NCI-H748 treated with DMSO at 0.1 percent for 48 hours (cell line): ENCODE results near the gene DDR2.
"Not testable (repeated sequence)": the region's sequence is repeated elsewhere in the genome, so short reads cannot be mapped to it uniquely, and the experiment has no call there.

ENCODE experiments used
- DNase-seq: peaks from one replicate; lab custom pipeline; 2025; lab: John Stamatoyannopoulos, UW

Gene DDR2

DNA sequence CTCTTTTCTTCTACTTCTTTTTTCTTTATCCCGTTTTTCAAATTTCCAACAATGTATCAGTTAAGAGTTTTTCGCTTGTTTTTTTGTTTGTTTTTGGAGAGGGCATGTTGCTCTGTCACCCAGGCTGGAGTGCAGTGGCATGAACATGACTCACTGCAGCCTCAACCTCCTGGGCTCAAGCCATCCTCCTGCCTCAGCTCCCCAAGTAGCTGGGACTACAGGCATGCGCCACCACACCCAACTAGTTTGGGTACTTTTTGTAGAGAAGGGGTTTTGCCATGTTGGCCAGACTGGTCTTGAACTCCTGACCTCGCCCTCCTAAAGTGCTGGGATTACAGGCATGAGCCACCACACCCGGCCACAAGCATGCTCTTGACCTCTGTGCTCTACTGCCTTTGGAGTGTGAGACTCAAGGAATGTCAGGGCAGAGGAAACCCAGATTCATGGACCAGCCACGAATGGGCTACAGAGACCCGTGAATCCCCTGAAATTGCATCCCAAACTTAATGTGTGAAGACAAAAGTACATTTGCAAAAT, 93.1 kb downstream of the DDR2 start:
- no peak for DNase-seq

DNA sequence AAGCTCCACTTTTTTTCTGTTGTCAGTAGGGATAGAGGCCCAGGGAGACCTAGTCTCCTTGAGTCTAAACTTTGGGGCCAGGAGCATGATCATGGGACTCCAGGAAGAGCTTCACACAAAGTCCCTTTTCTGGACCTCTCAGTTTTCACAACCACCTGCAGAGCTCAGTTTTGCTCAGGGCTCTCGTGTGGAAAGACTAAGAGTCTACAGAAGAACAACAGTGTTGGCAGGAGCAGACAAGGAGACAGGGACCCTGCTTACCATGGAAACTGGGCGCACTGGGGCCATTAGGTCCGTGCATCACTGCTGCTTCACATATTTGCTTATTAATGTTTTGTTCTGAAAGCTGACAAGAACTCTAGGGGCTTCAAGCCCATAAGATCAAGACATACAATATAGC, 94.3 kb downstream of the DDR2 start:
- no peak for DNase-seq

GRCh38 chr1:162727493-162727892, 95.2 kb downstream of the DDR2 start:
- not testable (repeated sequence) for DNase-seq

DNA sequence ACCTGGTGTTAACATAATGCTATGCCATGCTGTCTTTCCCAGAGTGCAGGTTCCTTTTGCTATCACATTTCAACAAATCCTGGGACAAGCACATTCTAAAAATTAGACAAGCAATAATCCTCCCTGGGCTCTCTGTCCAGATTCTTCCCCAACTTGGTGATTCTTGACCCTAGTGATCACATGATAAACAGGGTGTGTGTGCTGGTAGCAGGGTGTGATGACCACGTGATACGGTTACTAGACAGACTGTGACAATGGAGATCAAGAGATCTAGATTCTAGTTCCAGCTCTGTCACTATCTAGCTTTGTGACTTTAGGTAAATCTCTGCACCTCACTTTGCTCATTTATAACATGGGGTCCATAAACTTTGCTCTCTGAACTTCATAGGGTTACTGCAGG, 96.3 kb downstream of the DDR2 start:
- no peak for DNase-seq

DNA sequence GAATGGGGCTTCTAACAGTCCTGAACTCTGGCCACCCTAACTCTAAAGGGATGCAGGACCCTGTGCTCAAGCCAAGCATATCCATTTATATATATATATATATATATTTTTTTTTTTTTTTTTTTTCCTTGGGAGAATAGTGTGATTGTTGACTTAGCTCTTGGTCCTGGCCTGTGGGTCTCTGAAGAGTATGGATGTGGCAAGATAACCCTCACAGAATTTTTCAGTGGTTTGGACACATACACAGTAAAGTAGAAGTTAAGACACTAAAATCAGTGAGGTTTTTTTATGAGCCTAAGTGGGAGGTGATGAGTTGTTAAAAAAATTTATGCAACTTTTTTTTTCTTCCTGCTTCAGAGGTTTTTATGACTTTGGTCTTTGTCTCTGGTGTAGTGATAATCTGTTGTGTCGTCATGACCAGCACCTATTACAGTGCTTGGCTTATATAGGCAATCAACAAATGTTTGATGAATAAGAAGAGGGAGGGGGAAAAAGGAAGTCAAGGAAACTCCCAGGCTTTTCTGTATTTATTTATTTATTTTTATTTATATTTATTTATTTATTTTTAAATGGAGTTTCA, 97.0 kb downstream of the DDR2 start:
- DNase-seq: not testable (repeated sequence)

GRCh38 chr1:162732094-162732493, 99.8 kb downstream of the DDR2 start:
- no peak for DNase-seq

DNA sequence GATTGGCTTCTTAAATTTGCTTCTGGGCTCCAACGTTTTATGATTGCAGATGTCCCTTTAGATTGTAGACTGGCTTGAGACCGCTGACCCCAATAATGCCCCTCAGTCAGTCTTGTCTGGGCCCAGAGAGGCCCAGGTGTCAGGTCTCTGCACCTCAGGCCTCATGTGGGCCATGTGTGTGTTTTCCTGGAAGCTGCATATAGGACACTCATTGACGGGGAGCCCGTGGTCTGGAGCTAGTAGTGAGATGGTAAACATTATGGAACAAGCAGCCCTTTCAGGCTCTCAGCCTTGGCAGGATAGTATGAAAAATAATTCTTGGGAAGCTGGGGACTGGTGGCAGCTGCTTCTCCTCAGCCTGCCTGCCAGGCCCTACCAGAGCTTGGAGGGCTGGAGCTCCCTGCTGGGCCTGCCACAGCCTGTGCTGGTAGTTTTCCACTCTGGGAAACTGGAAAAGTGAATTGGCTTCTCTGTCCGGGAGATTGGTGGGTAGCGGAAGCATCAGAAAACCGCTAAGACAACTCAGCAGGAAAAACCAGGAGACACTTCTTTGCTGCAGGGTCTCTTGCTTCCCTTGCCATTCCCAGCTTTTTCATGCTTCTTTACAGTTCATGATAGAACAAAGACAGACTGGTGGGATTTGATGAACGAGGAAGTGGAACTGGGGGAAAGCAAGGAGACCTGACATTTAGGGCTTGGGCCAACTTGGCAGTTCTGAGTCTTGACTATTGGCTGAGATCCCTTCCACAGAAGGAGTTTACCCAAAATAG, 100.5 kb downstream of the DDR2 start:
- no peak for DNase-seq

DNA sequence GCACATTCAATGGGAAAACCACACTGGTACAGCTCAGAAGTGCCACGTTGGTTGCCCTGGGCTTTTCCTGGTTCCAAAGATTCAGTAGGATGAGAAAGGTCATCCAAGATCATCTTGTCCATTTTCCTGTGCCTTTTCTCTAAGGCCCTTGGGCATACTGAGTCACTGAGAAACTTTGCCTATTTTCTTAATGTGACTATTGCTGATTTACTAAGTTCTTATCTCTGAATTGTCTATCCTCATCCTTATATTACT, 101.0 kb downstream of the DDR2 start:
- no peak for DNase-seq

DNA sequence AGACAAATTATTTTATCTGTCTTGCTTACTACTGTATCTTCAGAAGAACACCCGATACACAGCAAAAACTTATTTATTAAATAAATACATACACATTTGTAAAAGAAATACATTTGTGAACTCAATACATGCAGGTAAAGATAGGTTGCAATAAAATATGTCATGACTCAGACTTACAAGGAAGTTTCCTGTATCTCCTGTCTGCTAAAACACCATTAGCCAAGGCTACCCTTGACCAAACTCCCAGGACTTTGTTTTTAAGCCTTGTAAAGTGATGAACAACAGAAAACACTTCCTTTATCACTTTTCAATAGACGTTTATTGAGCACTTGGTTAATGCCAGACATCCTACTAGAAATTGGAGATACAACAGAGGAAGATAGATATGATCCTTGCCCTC, 101.8 kb downstream of the DDR2 start:
- DNase-seq: no peak

DNA sequence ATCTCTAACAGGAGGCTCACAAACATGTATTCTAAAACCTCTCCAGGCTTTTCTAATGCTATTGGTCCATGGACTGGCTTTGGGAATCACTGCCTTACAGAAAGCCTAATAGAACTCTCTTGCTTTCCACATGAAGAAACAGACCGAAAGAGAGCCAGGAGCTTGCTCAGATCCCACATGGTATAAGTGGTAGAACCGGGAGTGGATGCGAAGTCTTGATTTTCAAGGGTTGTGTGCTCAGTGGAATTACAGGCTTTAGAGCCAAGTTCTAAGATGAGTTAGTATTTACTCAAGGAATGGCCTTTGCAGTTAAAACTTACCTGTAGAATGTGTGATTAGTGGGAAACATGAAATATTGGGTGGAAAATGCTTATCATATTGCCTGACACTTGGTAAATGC, 103.9 kb downstream of the DDR2 start:
- no peak for DNase-seq

GRCh38 chr1:162736633-162737067, 104.4 kb downstream of the DDR2 start:
- DNase-seq: no peak

DNA sequence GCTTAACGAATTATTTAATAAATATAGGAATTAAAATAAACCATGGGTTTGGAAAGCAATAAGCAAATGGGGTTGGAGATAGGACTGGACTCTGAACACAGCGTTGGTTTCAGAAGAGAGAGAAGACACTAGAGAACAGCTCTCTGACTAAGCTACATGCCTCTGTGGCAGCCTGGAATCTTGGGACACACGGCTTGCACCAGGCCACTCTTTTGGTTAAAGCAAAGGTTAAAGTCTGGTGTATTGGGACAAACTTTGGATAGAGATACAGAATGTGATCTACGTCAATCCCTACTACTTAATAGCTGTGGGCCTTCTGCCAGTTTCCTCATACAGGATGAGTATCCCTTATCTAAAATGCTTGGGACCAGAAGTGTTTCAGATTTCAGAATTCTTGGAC, 108.5 kb downstream of the DDR2 start:
- DNase-seq: no peak

GRCh38 chr1:162741574-162741973, 109.3 kb downstream of the DDR2 start:
- no peak for DNase-seq

DNA sequence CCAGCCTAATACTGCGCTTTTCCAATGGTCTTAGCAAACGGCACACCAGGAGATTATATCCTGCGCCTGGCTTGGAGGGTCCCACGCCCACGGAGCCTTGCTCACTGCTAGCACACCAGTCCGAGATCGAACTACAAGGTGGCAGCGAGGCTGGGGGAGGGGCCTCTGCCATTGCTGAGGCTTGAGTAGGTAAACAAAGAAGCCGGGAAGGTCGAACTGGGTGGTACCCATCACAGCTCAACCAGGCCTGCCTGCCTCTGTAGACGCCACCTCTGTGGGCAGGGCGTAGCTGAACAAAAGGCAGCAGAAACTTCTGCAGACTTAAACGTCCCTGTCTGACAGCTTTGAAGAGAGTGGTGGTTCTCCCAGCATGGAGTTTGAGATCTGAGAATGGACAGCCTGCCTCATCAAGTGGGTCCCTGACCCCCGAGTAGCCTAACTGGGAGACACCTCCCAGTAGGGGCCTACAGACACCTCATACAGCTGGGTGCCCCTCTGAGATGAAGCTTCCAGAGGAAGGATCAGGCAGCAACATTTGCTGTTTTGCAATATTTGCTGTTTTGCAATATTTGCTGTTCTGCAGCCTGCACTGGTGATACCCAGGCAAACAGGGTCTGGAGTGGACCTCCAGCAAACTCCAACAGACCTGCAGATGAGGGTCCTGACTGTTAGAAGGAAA, 114.1 kb downstream of the DDR2 start:
- DNase-seq: not testable (repeated sequence)

- no peak for DNase-seq
Observed at GRCh38 chr1:162753001-162753658, 120.9 kb downstream of the DDR2 start.

DNA sequence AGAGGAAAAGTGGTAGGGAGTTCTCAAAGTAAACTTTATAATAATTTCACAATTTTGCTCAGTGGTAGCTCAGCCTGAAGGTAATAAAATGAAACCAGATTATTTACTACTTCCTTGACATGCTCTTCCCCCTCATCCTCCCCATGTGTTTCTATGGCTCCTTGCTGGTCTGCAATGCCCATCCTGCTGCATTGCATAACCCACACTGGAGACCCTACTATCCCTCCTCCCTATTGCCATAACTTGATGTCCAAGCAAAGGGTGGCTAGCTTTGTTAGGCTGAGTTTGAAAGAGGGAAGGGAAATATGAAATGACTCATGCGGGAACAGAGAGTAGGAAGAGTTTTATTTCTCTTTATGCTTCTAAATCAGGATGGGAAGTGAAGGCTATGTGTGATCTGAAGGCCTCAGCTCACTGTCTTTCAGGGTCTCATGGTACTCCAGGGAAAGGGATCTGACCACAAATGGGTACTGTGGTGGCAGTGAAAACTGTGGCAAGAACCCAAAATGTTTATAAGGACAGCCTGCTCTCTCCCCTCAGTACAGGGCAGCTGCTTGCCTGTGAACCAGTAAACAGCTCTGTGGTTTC, 121.8 kb downstream of the DDR2 start:
- no peak for DNase-seq

GRCh38 chr1:162755306-162755705, 123.0 kb downstream of the DDR2 start:
- DNase-seq: no peak

- no peak for DNase-seq
Observed at GRCh38 chr1:162756523-162756922, 124.3 kb downstream of the DDR2 start.

DNA sequence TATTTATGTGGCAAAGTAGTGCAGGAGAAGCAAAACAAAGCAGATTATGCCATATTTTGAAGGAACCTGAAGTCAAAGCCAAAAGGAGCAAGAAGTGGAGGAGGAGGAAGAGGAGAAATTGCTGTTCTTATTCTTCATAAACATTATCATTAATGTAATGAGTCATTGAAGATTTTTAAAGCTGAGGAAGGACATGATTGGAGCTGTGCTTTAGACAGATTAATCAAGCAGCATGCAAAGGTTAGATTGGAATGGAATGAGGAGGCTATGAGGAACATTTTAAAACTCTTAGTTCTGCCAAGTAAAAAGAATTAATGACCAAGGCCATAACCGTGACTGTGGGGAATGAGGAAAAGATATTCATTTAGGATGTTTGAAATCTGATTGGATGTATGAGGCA, 125.2 kb downstream of the DDR2 start:
- DNase-seq: no peak

DNA sequence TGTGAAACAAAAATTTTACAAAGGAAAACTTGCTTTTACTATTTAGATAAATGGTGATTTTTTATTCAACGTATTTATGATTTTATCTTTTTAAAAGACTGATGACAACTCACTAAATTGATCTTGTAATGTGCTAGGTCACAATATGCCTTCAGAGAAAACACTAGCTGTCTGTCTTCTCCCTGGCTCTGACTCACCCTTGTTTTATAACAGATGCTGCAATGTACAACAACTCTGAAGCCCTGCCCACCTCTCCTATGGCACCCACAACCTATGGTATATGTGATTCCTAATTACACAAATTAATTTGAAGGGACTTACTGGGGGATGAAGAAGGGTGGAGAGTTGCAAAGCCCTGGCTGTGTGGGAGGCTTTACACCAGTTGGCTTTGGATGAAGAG, 133.5 kb downstream of the DDR2 start:
- no peak for DNase-seq

- no peak for DNase-seq
Observed at GRCh38 chr1:162772571-162773154, 140.4 kb downstream of the DDR2 start.

DNA sequence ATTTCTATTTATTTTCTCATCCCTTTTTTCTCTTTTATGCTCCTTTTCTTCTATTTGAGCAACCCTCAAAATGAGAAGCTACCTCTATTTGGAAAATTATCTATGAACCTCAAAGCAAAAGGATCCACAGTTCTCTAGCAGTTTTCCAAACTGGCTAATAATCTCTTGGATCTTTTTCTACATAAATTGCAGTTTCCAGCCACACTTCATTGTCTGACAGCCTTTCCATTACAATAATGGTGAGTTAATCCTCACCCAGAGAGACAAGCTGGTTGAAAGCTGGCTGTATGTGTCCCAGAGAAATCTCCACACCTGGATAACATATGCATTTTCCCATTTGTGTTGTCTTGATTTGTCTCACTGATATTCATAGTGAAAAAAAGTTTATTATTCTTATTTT, 141.7 kb downstream of the DDR2 start:
- DNase-seq: no peak
